ENCODE data around the gene VMO1.

GRCh38 chr17:4823373-4824089 is 37.4 kb upstream of the VMO1 start:
- TF ChIP-seq CTCF (IDR thresholded peaks at IDR 0.05): no peak
- no peak for TF ChIP-seq POLR2A (IDR thresholded peaks at IDR 0.05)
